Kidney (tissue), 14 donors: ENCODE measurements around the gene SOBP. TPM values are rescaled to one million over a fixed set of nuclear protein-coding genes. Genes with fewer than 3 reads are reported as not detected.

Experiments used
- DNase-seq, 5 donors: peaks; one replicate each; pipeline ENCODE4 v3.0.0-alpha.2; 2013 to 2020
- FAIRE-seq: peaks from 2 replicates; lab custom pipeline; 2012; peaks lifted over from hg19 to GRCh38; lab: Jason Lieb, UNC
- H3K27ac ChIP-seq, 2 donors: one replicate each; pipeline ENCODE4 v1.7.0; 2013; ENCODE audit warnings: low read depth in 2 of 2, low read length in 2 of 2, inconsistent platforms in 1 of 2
- H3K27me3 ChIP-seq: one replicate; pipeline ENCODE4 v1.7.1; 2013; ENCODE audit warnings: low read length, inconsistent platforms; ENCODE audit not compliant: control insufficient read depth, insufficient read depth
- H3K36me3 ChIP-seq, 3 donors: one replicate each; pipeline versions ENCODE4 v1.7.0 to v1.7.1; 2013; ENCODE audit warnings: low read length in 3 of 3, control low read depth in 1 of 3, inconsistent platforms in 1 of 3; ENCODE audit not compliant: insufficient read depth in 3 of 3, control insufficient read depth in 2 of 3
- H3K4me1 ChIP-seq, 3 donors: one replicate each; pipeline versions ENCODE4 v1.7.0 to v1.7.1; 2013; ENCODE audit warnings: low read length in 3 of 3, inconsistent platforms in 1 of 3, low read depth in 1 of 3; ENCODE audit not compliant: control insufficient read depth in 2 of 3, insufficient read depth in 2 of 3
- H3K4me3 ChIP-seq, 3 donors: one replicate each; pipeline versions ENCODE4 v1.7.0 to v1.8.1; 2013; ENCODE audit warnings: low read length in 3 of 3, control low read depth in 1 of 3, inconsistent platforms in 1 of 3
- H3K9ac ChIP-seq, 3 donors: one replicate each; pipeline versions ENCODE4 v1.7.0 to v1.7.1; 2013; ENCODE audit warnings: low read length in 3 of 3, control low read depth in 1 of 3, inconsistent platforms in 1 of 3
- H3K9me3 ChIP-seq, 3 donors: one replicate each; pipeline versions ENCODE4 v1.7.0 to v1.7.1; 2013; ENCODE audit warnings: low read length in 3 of 3, control low read depth in 1 of 3, inconsistent platforms in 1 of 3; ENCODE audit not compliant: control insufficient read depth in 2 of 3, insufficient read depth in 1 of 3
- intact Hi-C: fragments of 100-400 bp; cut with DNase I; formaldehyde crosslinking; loops from one replicate; pipeline ENCODE4 v1.11.1; 2022
- polyA plus RNA-seq: library from polyadenylated mRNA; stranded (reverse); fragments of 350-450 nt; fragmentation: Illumina TruSeq; extraction: RNeasy Lipid Tissue Mini Kit (QIAGEN cat#74804); gene quantifications from one replicate; pipeline ENCODE4 v1.2.3, GENCODE V29; 2014; ENCODE audit warnings: low read depth, low replicate concordance; ENCODE audit not compliant: insufficient read depth
- total RNA-seq: library from RNA; stranded (reverse); fragmentation: NEBNext Ultra II Directional; extraction: Animal tissue kit (Norgen Biotek cat#: 25700); gene quantifications from one replicate; pipeline ENCODE4 v1.2.1, GENCODE V29; 2021
- TF ChIP-seq, protein P1 (sequence below): IDR thresholded peaks from 3 replicates; pipeline ENCODE4 v1.5.1; 2012; ENCODE audit warnings: mild to moderate bottlenecking, moderate library complexity, borderline replicate concordance; ENCODE audit not compliant: insufficient read depth; ENCODE audit errors: extremely low read depth
- donor health status: control.
- donor health status: control.
- donor health status: control.
- donor health status: control.
- donor health status: control.
- donor health status: DM: yes; HTN: yes; CAD: no.
- donor health status: Normal renal cell carcinoma (clear cell type).

The SOBP gene
- total and polyA plus RNA-seq, 2 donors from 2014 or later: 5.4 to 9.5 TPM

DNA sequence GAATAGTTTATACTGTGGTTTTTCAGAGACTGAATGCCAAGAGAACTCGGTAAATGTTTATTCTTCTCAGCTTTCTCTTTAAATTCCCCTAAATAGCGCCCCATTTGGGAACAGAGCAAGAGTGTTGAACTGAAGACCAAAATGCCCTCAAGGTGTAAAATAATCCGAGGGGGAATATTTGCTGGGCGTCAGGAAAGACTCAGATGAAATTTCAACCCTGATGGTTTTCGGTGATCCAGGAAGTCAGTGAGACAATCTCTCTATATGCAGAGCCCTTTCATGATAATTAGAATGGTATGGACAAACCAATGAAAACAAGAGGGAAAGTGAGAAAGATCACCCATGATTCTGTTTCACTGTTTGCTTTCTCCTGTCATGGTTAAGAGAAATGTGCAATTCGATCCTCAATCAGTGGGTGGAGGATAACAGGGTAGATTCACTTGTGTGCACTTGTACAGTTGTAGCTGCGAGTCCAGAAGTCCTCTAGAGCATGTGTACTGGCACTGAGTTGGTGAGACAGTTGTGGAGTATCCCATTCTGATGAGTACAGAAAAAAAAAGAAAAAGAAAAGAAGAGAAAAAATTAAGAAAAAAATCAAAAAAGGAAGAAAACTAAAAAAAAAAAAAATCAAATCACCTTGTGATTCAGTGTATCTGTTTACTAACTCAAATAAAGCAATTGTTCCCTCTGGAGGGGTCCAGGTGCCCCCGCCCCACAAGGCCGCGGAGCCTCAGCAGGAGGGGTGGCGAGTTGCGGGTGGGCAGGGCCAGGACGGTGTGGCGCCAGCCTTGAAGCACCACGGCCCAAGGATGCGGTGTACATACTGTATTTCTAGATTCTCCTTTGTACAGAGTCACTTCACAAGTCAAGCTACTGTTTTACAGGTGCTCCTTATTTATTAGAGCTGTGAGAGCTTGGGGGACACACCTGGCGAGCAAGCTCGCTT is 169.3 kb downstream of the SOBP start:
- H3K9ac ChIP-seq: no peak overlapping the region
- H3K27me3 ChIP-seq: no peaks in the 10 kb centered on the region
- no peaks in the 10 kb centered on the region for H3K9me3 ChIP-seq
- H3K36me3 ChIP-seq: no peaks in the 10 kb centered on the region
- peaks cover 0 to 3% (median 0%) of the 10 kb centered on the region in 3 donors for H3K4me1 ChIP-seq
- intact Hi-C loops: no loop called here
- no peak overlapping the region for H3K27ac ChIP-seq
- peak in 3 of 5 donors; percentile 59 to 94 (median 91) for DNase-seq
- no peak overlapping the region for H3K4me3 ChIP-seq
- no peak for FAIRE-seq
- TF ChIP-seq, protein P1, sequence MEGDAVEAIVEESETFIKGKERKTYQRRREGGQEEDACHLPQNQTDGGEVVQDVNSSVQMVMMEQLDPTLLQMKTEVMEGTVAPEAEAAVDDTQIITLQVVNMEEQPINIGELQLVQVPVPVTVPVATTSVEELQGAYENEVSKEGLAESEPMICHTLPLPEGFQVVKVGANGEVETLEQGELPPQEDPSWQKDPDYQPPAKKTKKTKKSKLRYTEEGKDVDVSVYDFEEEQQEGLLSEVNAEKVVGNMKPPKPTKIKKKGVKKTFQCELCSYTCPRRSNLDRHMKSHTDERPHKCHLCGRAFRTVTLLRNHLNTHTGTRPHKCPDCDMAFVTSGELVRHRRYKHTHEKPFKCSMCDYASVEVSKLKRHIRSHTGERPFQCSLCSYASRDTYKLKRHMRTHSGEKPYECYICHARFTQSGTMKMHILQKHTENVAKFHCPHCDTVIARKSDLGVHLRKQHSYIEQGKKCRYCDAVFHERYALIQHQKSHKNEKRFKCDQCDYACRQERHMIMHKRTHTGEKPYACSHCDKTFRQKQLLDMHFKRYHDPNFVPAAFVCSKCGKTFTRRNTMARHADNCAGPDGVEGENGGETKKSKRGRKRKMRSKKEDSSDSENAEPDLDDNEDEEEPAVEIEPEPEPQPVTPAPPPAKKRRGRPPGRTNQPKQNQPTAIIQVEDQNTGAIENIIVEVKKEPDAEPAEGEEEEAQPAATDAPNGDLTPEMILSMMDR: no peak

DNA sequence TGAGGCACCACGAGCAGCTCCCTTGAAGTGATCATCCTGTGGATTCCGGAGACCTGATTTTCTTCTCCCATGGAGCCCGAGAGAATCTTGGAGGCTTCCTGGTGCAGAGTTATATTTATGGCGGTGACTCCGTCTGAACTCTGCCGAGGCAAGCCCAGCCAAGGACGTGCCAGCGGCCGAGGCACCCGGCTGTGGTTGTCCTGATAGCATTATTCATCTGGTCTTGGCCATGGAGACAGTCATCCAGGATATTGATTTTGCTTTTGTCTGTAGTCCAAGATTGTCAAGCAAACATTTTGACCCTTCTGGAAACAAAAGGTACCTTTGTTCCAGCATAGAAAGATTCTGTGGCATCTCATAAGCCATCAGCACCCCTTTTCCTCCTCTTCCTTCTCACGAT is 170.9 kb downstream of the SOBP start:
- H3K27me3 ChIP-seq: no peaks in the 10 kb centered on the region
- TF ChIP-seq, protein P1: no peak
- no peak overlapping the region for H3K4me3 ChIP-seq
- no peak for DNase-seq
- FAIRE-seq: no peak
- H3K4me1 ChIP-seq: peaks cover 0 to 8% (median 0%) of the 10 kb centered on the region in 3 donors
- H3K9ac ChIP-seq: no peak overlapping the region
- no peak overlapping the region for H3K27ac ChIP-seq
- H3K36me3 ChIP-seq: no peaks in the 10 kb centered on the region
- no peaks in the 10 kb centered on the region for H3K9me3 ChIP-seq
- intact Hi-C loops: no loop called here

DNA sequence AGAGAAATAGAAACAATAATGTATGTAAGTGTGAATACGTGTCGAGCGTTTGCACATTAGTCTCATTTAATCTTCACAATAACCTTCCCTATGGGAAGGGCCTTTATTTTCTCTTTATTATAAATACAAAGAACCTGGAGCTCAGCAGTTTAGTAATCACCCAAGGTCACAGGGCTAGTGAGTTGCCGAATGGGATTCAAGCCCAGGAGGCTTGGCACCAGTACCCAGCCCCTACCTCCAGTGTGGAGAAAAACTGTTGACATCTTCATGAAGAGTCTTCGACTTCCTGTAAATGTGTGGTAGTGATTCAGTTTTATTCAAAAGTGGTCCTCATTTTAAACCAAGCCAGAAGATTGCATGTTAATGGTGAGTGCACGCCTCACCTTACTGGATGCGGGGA is 171.4 kb downstream of the SOBP start:
- Histone ChIP-seq H3K4me1 (peaks cover 0 to 10% (median 0%) of the 10 kb centered on the region in 3 donors), H3K27ac (no peak overlapping the region), H3K27me3 (no peaks in the 10 kb centered on the region), H3K36me3 (no peaks in the 10 kb centered on the region), H3K9ac (no peak overlapping the region), H3K9me3 (no peaks in the 10 kb centered on the region), H3K4me3 (no peak overlapping the region)
- DNase-seq: no peak
- TF ChIP-seq, protein P1: no peak
- FAIRE-seq: no peak
- intact Hi-C loops: no loop called here
